ENCODE results near the gene ASB18.

DNA sequence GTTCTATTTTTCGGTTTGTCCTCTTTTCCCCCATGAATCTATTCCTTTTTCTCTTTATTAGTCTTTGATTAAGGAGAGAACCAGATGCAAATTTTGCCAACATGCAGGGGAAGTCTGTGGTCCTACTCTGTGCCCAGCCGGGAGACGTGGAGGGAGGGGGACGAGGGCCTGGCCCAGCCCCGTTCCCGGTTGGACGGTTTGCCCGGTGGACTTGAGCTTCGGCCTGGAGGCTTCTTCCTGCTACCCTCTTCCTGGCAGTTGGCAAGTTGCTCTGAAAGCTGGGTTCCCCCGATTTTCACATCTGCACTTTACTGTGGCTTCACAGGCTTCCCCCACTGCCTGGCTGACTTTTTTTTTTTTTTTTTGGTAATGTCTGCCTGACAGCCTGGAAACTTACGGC lies 56.7 kb downstream of the ASB18 start:
- TF ChIP-seq, protein P1, sequence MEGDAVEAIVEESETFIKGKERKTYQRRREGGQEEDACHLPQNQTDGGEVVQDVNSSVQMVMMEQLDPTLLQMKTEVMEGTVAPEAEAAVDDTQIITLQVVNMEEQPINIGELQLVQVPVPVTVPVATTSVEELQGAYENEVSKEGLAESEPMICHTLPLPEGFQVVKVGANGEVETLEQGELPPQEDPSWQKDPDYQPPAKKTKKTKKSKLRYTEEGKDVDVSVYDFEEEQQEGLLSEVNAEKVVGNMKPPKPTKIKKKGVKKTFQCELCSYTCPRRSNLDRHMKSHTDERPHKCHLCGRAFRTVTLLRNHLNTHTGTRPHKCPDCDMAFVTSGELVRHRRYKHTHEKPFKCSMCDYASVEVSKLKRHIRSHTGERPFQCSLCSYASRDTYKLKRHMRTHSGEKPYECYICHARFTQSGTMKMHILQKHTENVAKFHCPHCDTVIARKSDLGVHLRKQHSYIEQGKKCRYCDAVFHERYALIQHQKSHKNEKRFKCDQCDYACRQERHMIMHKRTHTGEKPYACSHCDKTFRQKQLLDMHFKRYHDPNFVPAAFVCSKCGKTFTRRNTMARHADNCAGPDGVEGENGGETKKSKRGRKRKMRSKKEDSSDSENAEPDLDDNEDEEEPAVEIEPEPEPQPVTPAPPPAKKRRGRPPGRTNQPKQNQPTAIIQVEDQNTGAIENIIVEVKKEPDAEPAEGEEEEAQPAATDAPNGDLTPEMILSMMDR (IDR thresholded peaks at IDR 0.05): no peak
- no peak for TF ChIP-seq POLR2A (IDR thresholded peaks at IDR 0.05)
